ENCODE results near the gene APOL6.
"Not testable (repeated sequence)": the region's sequence is repeated elsewhere in the genome, so short reads cannot be mapped to it uniquely, and the experiment has no call there.

The APOL6 gene

GRCh38 chr22:35677460-35678187, 29.4 kb downstream of the APOL6 start:
- DNase-seq (ENCODE audit: low read depth): no peak

GRCh38 chr22:35678836-35679235, 30.6 kb downstream of the APOL6 start:
- DNase-seq (ENCODE audit: low read depth): no peak

GRCh38 chr22:35679492-35679891, 31.2 kb downstream of the APOL6 start:
- DNase-seq (ENCODE audit: low read depth): peak; percentile 27

GRCh38 chr22:35681454-35682052, 33.3 kb downstream of the APOL6 start:
- no peak for DNase-seq (ENCODE audit: low read depth)

GRCh38 chr22:35683560-35683959, 35.3 kb downstream of the APOL6 start:
- DNase-seq (ENCODE audit: low read depth): no peak

- no peak for DNase-seq (ENCODE audit: low read depth)
Observed at GRCh38 chr22:35684270-35684700, 36.0 kb downstream of the APOL6 start.

GRCh38 chr22:35684732-35685131, 36.5 kb downstream of the APOL6 start:
- DNase-seq (ENCODE audit: low read depth): no peak

GRCh38 chr22:35685731-35686130, 37.5 kb downstream of the APOL6 start:
- DNase-seq (ENCODE audit: low read depth): no peak

GRCh38 chr22:35686298-35686697, 38.1 kb downstream of the APOL6 start:
- DNase-seq (ENCODE audit: low read depth): no peak

GRCh38 chr22:35687461-35687860, 39.2 kb downstream of the APOL6 start:
- DNase-seq (ENCODE audit: low read depth): no peak

- DNase-seq (ENCODE audit: low read depth): no peak
Observed at GRCh38 chr22:35688913-35689675, 40.8 kb downstream of the APOL6 start.

GRCh38 chr22:35690001-35690400, 41.8 kb downstream of the APOL6 start:
- DNase-seq (ENCODE audit: low read depth): no peak

- DNase-seq (ENCODE audit: low read depth): no peak
Observed at GRCh38 chr22:35695202-35695601, 47.0 kb downstream of the APOL6 start.

GRCh38 chr22:35697142-35697541, 48.9 kb downstream of the APOL6 start:
- DNase-seq (ENCODE audit: low read depth): no peak

- DNase-seq (ENCODE audit: low read depth): not testable (repeated sequence)
Observed at GRCh38 chr22:35699852-35700251, 51.6 kb downstream of the APOL6 start.

- no peak for DNase-seq (ENCODE audit: low read depth)
Observed at GRCh38 chr22:35703861-35704584, 55.8 kb downstream of the APOL6 start.

GRCh38 chr22:35705141-35705540, 56.9 kb downstream of the APOL6 start:
- no peak for DNase-seq (ENCODE audit: low read depth)

GRCh38 chr22:35708453-35708852, 60.2 kb downstream of the APOL6 start:
- no peak for DNase-seq (ENCODE audit: low read depth)

- no peak for DNase-seq (ENCODE audit: low read depth)
Observed at GRCh38 chr22:35708917-35709316, 60.7 kb downstream of the APOL6 start.

- DNase-seq (ENCODE audit: low read depth): no peak
Observed at GRCh38 chr22:35711336-35711735, 63.1 kb downstream of the APOL6 start.

- no peak for DNase-seq (ENCODE audit: low read depth)
Observed at GRCh38 chr22:35712672-35713071, 64.4 kb downstream of the APOL6 start.

- no peak for DNase-seq (ENCODE audit: low read depth)
Observed at GRCh38 chr22:35717572-35717971, 69.3 kb downstream of the APOL6 start, which contains the start of gene APOL5. APOL5 (plus strand) TSS chr22:35717872; CDS start chr22:35717872, 0 bp downstream.
